HG03135 (cell line): ENCODE results near the gene SPOP.
A peak's percentile ranks its signal among the peaks of the same experiment; 100 is the strongest.
"Not testable (repeated sequence)": the region's sequence is repeated elsewhere in the genome, so short reads cannot be mapped to it uniquely, and the experiment has no call there.

Experiments
- ATAC-seq: cut with Tn5 transposase; IDR thresholded peaks from one replicate; pipeline ENCODE4 v1.9.1; 2021; ENCODE audit warnings: mild to moderate bottlenecking, moderate library complexity; ENCODE audit not compliant: unreplicated experiment

SPOP gene

DNA sequence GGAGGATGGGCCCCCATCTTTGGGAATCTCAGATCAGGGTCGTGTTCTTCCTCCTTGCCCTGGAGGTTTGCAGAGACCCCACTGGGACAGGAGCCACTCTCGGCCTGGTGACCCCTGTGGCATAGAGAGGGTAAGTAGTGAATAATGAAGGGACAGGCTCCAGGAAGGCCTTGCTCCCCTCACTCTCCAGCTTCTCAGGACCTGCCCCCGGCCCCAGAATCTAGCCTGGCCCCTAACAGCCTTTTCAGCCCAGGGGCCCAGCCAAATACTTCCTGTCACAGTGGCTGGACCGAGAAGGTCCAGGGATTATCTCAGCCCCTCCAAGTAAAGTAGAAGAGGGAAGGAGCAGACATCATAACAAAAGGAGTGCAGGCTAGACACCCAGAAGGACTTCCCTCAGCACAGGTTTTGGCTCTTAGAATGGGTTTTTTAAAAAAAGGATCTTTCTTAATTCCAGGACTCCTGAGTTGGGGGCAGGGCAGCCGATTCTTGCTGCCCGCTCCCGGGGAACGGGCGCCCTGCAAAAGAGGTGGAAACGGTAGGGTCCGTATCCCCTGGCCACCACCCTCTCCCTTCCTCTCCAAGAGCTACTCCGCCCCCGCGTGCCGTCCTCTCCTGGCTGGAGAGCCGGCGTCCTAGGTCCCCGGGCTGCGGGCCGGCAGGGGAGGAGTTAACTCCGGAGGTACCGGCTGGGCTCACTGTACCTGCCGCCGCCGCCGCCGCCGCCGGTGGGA lies 102.8 kb downstream of the SPOP start:
- no peak for ATAC-seq

GRCh38 chr17:49574323-49574781 lies 103.5 kb downstream of the SPOP start:
- no peak for ATAC-seq

DNA sequence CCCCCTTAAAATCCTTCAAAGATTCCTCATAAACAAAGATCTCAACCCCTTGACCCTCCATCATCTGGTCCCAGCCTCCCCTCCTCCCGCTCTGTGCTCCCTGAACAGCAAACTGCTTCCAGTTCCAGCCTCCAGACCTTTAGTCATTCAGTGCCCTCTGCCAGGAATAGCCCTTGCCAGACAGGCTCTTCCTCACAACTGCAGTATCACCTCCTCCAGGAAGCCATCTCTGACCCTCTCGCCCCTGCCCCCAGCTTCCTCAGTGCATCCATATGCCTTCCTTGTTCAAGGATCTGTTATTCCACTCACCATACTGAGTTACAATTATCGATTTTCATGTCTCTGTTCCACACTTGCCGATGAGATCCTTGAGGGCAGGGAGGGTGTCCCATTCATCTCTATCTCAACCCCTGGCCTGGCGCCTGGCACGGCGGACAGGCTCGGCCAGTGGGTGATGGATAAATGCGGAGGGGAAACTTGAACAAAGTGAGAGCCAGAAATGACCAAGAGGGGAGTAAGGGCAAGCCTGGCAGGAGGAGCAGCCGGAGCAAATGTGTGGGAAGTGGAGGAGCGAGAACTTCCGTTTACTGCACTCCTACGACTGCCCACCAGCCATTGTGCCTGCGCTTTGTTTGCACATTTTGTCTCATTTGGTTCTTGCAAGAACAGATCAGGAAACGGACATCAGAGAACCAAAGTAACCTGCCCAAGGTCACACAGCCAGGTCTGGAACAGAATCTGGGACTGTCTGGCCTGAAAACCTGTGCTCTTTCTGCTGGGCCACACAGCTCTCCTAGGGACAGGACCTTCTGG lies 104.2 kb downstream of the SPOP start:
- ATAC-seq: no peak

GRCh38 chr17:49572806-49573420 lies 105.0 kb downstream of the SPOP start:
- ATAC-seq: no peak

DNA sequence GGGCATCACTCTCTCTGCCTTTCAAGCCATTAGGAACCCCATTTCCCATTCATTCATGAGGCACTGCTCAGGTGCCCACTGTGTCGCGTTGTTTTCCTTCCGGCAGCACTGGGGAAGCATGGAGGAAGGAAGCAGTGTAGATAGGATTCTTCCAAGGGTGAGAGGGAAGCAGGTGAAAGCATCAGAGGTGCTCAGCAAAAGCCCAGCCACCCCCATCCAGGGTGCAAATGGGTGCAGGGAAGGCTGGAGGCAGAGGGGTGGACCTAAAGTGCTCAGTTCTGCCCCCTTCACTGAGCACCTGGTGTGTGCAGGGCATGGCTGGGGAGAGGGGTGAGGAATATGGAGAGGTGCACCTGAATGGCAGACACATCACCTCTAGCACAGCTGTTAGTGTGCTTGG lies 105.7 kb downstream of the SPOP start:
- no peak for ATAC-seq

DNA sequence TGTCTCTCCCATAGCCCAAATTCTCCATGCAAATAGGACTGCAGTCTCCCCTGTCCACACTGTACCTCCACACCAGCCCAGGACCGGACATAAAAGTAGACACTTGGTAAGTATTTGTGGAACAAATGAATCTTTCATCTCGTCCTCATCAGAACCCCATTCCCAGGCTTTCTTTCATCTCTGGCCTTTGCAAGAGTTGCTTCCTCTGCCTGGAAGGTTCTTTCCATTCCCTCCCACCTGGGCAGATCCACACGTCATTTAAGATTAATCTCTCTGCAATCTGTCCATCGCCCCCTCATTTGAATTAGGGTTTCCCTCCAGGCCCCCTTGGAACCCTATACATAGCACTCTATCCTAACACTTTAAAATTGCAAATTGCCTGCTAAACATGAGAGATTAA lies 106.1 kb downstream of the SPOP start:
- no peak for ATAC-seq

- ATAC-seq: no peak
Observed at GRCh38 chr17:49571283-49571682, 106.6 kb downstream of the SPOP start.

DNA sequence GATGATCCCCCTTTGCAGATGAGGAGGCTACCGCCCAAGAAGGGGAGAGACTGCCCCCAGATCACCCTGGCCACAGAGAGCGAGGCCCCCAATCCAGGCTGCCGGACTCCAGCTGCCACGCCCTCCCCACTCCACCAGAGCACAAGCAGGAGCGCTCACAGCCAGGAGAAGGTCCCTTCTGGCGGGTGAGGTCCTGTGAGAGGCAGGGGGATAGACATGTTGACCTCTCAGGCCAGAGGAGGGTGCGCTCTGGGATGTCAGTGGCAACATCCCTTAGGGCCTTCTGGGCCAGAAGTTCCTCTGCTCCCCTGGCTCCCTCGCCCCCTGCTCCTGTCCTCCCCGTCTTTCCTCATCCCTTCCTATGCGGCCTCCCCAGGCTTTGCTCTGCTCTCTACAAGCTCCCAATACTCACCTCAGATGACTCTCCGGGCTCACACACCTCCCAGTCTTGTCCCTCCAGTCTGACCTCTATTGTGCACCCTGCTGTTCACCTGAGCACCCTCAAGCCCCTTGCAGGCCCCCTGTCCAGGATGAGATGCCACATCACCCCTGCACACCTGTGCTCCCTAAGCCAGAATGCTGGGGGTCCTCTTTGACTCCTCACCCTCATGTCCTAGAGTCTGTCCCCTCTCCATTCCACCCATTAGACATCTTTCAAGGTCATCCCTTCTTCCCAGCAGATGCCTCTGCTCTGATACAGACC lies 107.2 kb downstream of the SPOP start:
- ATAC-seq: no peak

DNA sequence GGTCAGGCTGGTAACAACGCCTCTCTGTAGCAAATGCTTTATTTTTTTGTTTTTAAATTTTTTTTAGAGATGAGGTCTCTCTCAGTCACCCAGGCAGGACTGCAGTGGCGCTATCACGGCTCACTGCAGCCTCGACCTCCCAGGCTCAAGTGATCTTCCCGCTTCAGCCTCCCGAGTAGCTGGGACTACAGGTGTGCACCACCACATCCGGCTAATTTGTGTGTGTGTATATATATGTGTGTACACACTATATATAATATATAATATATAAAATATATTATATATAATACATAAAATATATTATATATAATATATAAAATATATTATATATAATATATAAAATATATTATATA lies 109.2 kb downstream of the SPOP start:
- ATAC-seq: not testable (repeated sequence)

GRCh38 chr17:49567871-49568694 lies 109.8 kb downstream of the SPOP start:
- ATAC-seq: peak; percentile 46

- no peak for ATAC-seq
Observed at GRCh38 chr17:49567104-49567521, 110.8 kb downstream of the SPOP start.

- ATAC-seq: no peak
Observed at GRCh38 chr17:49566668-49567071, 111.2 kb downstream of the SPOP start.

DNA sequence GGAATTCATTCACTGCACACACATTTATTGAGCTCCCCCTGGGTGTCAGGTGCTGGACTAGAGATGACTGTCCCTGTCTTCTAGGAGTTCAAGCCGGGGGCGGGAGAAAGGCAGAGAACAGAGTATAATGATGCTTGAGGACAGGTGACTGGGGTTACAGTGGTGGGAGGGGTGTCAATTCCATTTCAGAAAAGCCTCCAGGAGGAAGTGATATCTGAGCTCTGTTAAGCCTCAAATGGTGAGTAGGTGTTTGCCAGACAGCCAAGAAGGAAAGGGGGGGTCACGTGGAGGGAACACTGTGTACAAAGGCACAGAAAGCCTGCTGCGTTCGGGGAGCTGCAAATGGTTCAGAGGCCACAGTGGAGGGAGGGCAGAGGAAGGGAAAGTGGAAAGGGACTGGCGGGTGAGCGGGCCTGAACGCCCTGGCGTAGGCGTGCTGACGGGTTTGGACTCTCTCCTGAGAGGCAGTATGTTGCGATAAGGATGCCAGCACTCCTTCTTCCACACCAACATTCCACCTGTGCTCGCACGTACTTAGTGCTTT lies 111.9 kb downstream of the SPOP start:
- ATAC-seq: no peak

DNA sequence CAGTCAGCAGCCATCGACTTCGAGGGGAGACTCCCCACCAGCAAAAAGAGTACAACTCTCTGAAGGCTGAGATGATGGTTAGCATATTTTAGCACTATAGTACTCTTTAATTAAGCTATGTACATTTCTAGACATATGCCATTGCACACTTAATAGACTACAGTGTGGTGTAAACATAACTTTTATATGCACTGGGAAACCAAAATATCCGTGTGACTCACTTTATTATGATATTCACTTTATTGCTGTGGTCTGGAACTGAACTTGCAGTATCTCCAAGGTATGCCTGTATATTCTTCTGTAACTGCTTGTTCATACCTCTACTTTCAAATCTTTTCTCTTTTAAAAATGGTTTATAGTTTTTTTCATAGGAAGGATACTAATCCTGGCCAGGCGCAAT lies 113.3 kb downstream of the SPOP start:
- no peak for ATAC-seq

DNA sequence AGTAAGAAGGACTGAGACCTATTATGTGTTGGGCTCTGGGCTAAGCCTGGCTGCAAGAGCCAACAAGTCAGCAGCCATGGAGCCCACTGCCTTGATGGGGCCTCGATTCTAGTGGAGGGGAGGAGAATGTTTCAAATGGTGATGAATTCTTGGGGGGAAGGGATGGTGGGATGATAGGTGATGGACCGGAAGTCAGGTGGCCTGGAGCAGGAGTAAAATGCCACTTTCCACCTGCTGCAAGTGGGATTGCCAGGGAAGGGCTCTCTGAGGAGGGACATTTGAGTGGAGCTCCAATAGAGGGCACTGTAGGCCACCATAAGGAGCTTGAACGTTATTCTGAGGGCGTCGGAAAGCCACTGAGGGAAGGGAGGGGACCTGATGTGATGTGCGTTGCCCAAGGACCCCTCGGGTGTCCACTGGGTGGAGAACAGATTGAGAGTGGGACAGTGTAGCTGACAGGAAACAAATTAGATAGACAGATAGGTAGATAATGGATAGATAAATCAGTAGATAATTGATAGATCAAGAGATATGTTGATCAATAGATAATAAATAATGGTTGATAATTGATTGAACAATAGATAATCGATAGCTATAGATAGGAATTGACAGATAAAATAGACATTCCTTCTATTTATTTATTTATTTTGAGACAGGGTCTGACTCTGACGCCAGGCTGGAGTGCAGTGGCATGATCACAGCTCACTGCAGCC lies 120.4 kb downstream of the SPOP start:
- ATAC-seq: no peak

GRCh38 chr17:49556223-49556943 lies 121.5 kb downstream of the SPOP start:
- no peak for ATAC-seq

DNA sequence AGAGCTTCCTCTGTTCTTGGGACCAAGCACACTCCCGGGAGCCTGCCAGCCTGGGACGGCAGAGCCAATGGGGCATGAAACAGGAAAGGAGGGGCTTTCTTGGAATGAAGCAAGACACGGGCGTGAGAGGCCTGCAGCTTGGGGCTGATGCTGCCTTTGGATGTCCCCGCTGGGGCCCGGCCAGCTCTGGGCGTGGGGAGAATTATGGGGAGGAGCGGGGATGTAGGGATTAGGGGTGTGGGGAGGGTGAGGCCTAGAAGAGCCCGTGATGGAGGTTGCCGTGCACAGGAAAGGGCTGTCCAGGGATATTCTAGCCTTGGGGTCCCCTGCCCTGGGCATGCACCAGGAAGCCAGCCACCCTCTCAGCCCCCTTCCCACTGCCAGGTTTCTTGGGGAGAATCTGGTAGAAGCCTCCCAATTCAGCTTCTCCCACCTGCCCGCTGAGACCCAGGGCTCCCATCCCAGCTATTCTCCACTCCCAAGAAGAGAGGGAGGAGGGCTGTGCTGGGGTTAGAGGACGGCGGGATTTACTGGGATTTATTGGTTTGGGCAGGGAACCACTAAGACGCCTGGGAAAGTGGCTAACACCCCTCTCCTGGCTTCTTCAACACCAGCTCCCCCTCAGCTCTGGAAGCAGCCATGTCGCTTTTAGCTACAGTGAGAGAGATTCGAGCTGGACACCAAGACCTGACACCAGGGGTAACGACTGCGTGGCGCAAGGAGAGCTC lies 122.2 kb downstream of the SPOP start:
- no peak for ATAC-seq
